Cardiac muscle cell (in vitro differentiated cells and primary cell): ENCODE results near the gene IER2. TPM values are rescaled to one million over a fixed set of nuclear protein-coding genes. Genes with fewer than 3 reads are reported as not detected.
"Not testable (repeated sequence)": the region's sequence is repeated elsewhere in the genome, so short reads cannot be mapped to it uniquely, and the experiment has no call there.

Experiments used
- DNase-seq, 2 donors: peaks; one replicate each; pipeline versions ENCODE4 v3.0.0 to v3.0.0-alpha.2; 2010 to 2017; ENCODE audit warnings: low read depth in 1 of 2, low spot score in 1 of 2
- H3K27ac ChIP-seq: fragments of 200-600 bp; sonication (generic); 2 replicates; pipeline ENCODE4 v1.5.1; 2016
- H3K27me3 ChIP-seq: fragments of 200-600 bp; sonication (generic); 2 replicates; pipeline ENCODE4 v1.6.0; 2016; ENCODE audit warnings: control low read depth
- H3K36me3 ChIP-seq: fragments of 200-600 bp; sonication (generic); 2 replicates; pipeline ENCODE4 v1.5.1; 2016; ENCODE audit warnings: control low read depth
- H3K4me1 ChIP-seq: fragments of 200-600 bp; sonication (generic); 2 replicates; pipeline ENCODE4 v1.8.1; 2017; ENCODE audit warnings: low read depth, mild to moderate bottlenecking, mixed run types
- H3K4me3 ChIP-seq: fragments of 200-600 bp; sonication (generic); 2 replicates; pipeline ENCODE4 v1.5.1; 2016; ENCODE audit warnings: mild to moderate bottlenecking
- H3K9me3 ChIP-seq: fragments of 200-600 bp; sonication (generic); 2 replicates; pipeline ENCODE4 v1.5.1; 2017; ENCODE audit warnings: low read depth, mild to moderate bottlenecking, control low read depth
- CTCF ChIP-seq: IDR thresholded peaks from 2 replicates; pipeline ENCODE4 v1.5.1; 2012; ENCODE audit warnings: low read depth, mild to moderate bottlenecking, low read length
- polyA plus RNA-seq: library from polyadenylated mRNA; unstranded; fragments of >200 nt; fragmentation: Nextera tagmentation; extraction: Ambion mirVana; gene quantifications from 2 replicates; pipeline ENCODE4 v1.2.1, GENCODE V29; 2016
- total RNA-seq: library from RNA; depleted of rRNA; stranded (reverse); fragments of >200 nt; gene quantifications from 2 replicates; pipeline ENCODE4 v1.2.3, GENCODE V29; 2016

IER2 gene
- total and polyA plus RNA-seq, 2 experiments from 2014 or later = 77.6 to 110 TPM

- TF ChIP-seq CTCF = no peak
- Histone ChIP-seq H3K4me3 (no peak overlapping the region), H3K27me3 (no peaks in the 10 kb centered on the region), H3K36me3 (no peaks in the 10 kb centered on the region), H3K4me1 (no peaks in the 10 kb centered on the region), H3K27ac (no peak overlapping the region), H3K9me3 (no peaks in the 10 kb centered on the region)
- DNase-seq = peak in 1 of 2 donors; percentile 61
These were observed 45.5 kb downstream of the IER2 start for GRCh38 chr19:13195678-13196077.

GRCh38 chr19:13198634-13199033, 48.4 kb downstream of the IER2 start:
- Histone ChIP-seq H3K4me1 (no peaks in the 10 kb centered on the region), H3K27ac (no peak overlapping the region), H3K4me3 (no peak overlapping the region), H3K9me3 (no peaks in the 10 kb centered on the region), H3K27me3 (no peaks in the 10 kb centered on the region), H3K36me3 (no peaks in the 10 kb centered on the region)
- no peak for TF ChIP-seq CTCF
- DNase-seq = no peak

DNA sequence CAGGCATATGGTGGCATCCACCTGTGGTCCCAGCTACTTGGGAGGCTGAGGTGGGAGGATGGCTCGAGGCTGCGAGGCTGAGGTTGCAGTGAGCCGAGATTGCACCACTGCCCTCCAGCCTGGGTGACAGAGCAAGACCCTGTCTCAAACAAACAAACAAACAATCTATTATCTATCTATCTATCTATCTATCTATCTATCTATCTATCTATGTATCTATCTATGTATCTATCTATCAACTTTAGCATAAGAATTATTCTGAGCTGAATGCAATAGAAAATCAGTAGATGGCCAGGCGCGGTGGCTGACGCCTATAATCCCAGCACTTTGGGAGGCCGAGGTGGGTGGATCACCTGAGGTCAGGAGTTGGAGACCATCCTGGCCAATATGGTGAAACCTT, 51.9 kb downstream of the IER2 start:
- H3K27ac ChIP-seq, H3K4me1 ChIP-seq, H3K36me3 ChIP-seq, H3K27me3 ChIP-seq, H3K4me3 ChIP-seq, H3K9me3 ChIP-seq, DNase-seq: not testable (repeated sequence)

Other genes starting within 250 kb of the IER2 start
- gene SYCE2, start 231.1 kb upstream of the IER2 start, total RNA-seq = 0.53 and 1.1 TPM in 2 replicates
- gene SYCE2, start 231.1 kb upstream of the IER2 start, polyA plus RNA-seq = 2.8 and 3.8 TPM in 2 replicates
- 81.9 and 87.9 TPM in 2 replicates for gene FARSA, start 216.7 kb upstream of the IER2 start, total RNA-seq
- 121 and 133 TPM in 2 replicates for gene FARSA, start 216.7 kb upstream of the IER2 start, polyA plus RNA-seq
- 615 and 1,390 TPM in 2 replicates for gene CALR, start 211.8 kb upstream of the IER2 start, total RNA-seq
- 338 and 856 TPM in 2 replicates for gene CALR, start 211.8 kb upstream of the IER2 start, polyA plus RNA-seq
- 157 and 191 TPM in 2 replicates for gene RAD23A, start 204.5 kb upstream of the IER2 start, total RNA-seq
- gene RAD23A, start 204.5 kb upstream of the IER2 start, polyA plus RNA-seq = 182 and 225 TPM in 2 replicates
- gene GADD45GIP1, start 193.2 kb upstream of the IER2 start, total RNA-seq = 78.2 and 84.5 TPM in 2 replicates
- 133 and 145 TPM in 2 replicates for gene GADD45GIP1, start 193.2 kb upstream of the IER2 start, polyA plus RNA-seq
- 0.67 TPM in 1 of 2 replicates, not detected in the other for gene DAND5, start 180.8 kb upstream of the IER2 start, total RNA-seq
- gene DAND5, start 180.8 kb upstream of the IER2 start, polyA plus RNA-seq = 0.07 and 0.09 TPM in 2 replicates
- 0.46 TPM in 1 of 2 replicates, not detected in the other for gene NFIX, start 154.9 kb upstream of the IER2 start, total RNA-seq
- gene NFIX, start 154.9 kb upstream of the IER2 start, polyA plus RNA-seq = 0.80 TPM in 1 of 2 replicates, not detected in the other
- gene LYL1, start 47.6 kb upstream of the IER2 start, total RNA-seq = 5.6 and 6.3 TPM in 2 replicates
- gene LYL1, start 47.6 kb upstream of the IER2 start, polyA plus RNA-seq = 4.3 and 4.6 TPM in 2 replicates
- 45.9 and 48.5 TPM in 2 replicates for gene TRMT1, start 33.7 kb upstream of the IER2 start, total RNA-seq
- 37.7 and 56.0 TPM in 2 replicates for gene TRMT1, start 33.7 kb upstream of the IER2 start, polyA plus RNA-seq
- gene NACC1, start 32.1 kb upstream of the IER2 start, total RNA-seq = 75.1 and 93.7 TPM in 2 replicates
- 9.8 and 13.3 TPM in 2 replicates for gene NACC1, start 32.1 kb upstream of the IER2 start, polyA plus RNA-seq
- gene STX10, start within 50 bp of the IER2 start, total RNA-seq = 95.5 and 110 TPM in 2 replicates
- 65.2 and 71.1 TPM in 2 replicates for gene STX10, start within 50 bp of the IER2 start, polyA plus RNA-seq